Karpas-422 (cell line): ENCODE data around the gene HIBCH. TPM values are rescaled to one million over a fixed set of nuclear protein-coding genes. Genes with fewer than 3 reads are reported as not detected.
A peak's percentile ranks its signal among the peaks of the same experiment; 100 is the strongest.
"Not testable (repeated sequence)": the region's sequence is repeated elsewhere in the genome, so short reads cannot be mapped to it uniquely, and the experiment has no call there.

Experiments used
- DNase-seq: peaks from one replicate; pipeline ENCODE4 v3.0.0-alpha.2; 2015
- H2AFZ ChIP-seq: fragments of 200-600 bp; sonication (generic); 2 replicates; pipeline ENCODE4 v1.6.1; 2014; ENCODE audit warnings: antibody characterized with exemption, low read length, mixed read lengths
- H3K27ac ChIP-seq: fragments of 200-600 bp; sonication (generic); 2 replicates; pipeline ENCODE4 v1.5.1; 2014; ENCODE audit warnings: mild to moderate bottlenecking, low read length, moderate library complexity
- H3K27me3 ChIP-seq: fragments of 200-600 bp; sonication (generic); 2 replicates; pipeline ENCODE4 v1.6.1; 2014; ENCODE audit warnings: low read length, mixed read lengths
- H3K36me3 ChIP-seq: fragments of 200-600 bp; sonication (generic); 2 replicates; pipeline ENCODE4 v1.6.1; 2014; ENCODE audit warnings: low read length, mixed read lengths; ENCODE audit not compliant: insufficient read depth
- H3K4me1 ChIP-seq: fragments of 200-600 bp; sonication (generic); 2 replicates; pipeline ENCODE4 v1.6.1; 2014; ENCODE audit warnings: mild to moderate bottlenecking, low read length, mixed read lengths
- H3K4me2 ChIP-seq: fragments of 200-600 bp; sonication (generic); 2 replicates; pipeline ENCODE4 v1.6.1; 2014; ENCODE audit warnings: low read length, low read depth, mild to moderate bottlenecking; ENCODE audit not compliant: poor library complexity, severe bottlenecking
- H3K4me3 ChIP-seq: fragments of 200-600 bp; sonication (generic); 2 replicates; pipeline ENCODE4 v1.5.1; 2014; ENCODE audit warnings: mild to moderate bottlenecking, antibody characterized with exemption, low read length, mixed read lengths
- H3K79me2 ChIP-seq: fragments of 200-600 bp; sonication (generic); 2 replicates; pipeline ENCODE4 v1.6.1; 2014; ENCODE audit warnings: mild to moderate bottlenecking, low read length, mixed read lengths
- H3K9ac ChIP-seq: fragments of 200-600 bp; sonication (generic); 2 replicates; pipeline ENCODE4 v1.6.0; 2014; ENCODE audit warnings: low read length
- H3K9me2 ChIP-seq: fragments of 200-600 bp; sonication (generic), shearing (Covaris generic); replicated peaks from 2 replicates; pipeline ENCODE4 v1.6.0; 2014; ENCODE audit warnings: mild to moderate bottlenecking, low read length, moderate library complexity; ENCODE audit not compliant: insufficient read depth
- H3K9me3 ChIP-seq: fragments of 300-700, 200-600 bp; sonication (generic); 2 replicates; pipeline ENCODE4 v1.6.1; 2014; ENCODE audit warnings: low read length, mixed read lengths
- H4K20me1 ChIP-seq: fragments of 200-600 bp; sonication (generic); 2 replicates; pipeline ENCODE4 v1.6.1; 2014; ENCODE audit warnings: mild to moderate bottlenecking, antibody characterized with exemption, low read length, low read depth; ENCODE audit not compliant: insufficient read depth
- total RNA-seq: library from RNA; depleted of rRNA; stranded (reverse); fragments of >200 nt; shearing (Covaris generic); gene quantifications from 2 replicates; pipeline ENCODE4 v1.2.3, GENCODE V29; 2014; ENCODE audit warnings: low replicate concordance

The HIBCH gene
- total RNA-seq, 1 experiment from 2014 or later: 33.5 TPM

DNA sequence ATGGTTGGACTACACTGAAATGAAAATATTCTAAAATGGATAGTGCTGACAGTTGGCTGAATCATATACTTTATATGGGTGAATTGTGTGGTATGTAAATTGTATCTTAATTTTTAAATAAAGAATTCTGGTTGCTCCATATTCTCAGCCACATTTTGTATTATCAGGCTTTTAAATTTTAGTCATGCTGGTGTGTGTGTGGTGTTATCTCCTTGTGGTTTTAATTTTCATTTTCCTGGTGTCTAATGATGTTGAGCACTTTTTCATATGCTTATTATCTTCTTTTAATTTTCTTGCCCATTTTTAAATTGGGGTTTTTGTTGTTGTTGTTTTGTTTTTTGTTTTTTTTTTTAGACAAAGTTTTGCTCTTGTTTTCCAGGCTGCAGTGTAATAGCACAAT, 3.8 kb upstream of the HIBCH start:
- no peaks in the 10 kb centered on the region for H3K27me3 ChIP-seq
- no peaks in the 10 kb centered on the region for H3K9me2 ChIP-seq
- peaks cover 11% of the 10 kb centered on the region for H3K79me2 ChIP-seq
- H3K4me2 ChIP-seq: no peak overlapping the region
- H3K27ac ChIP-seq: no peak overlapping the region
- H2AFZ ChIP-seq: no peak overlapping the region
- H3K4me1 ChIP-seq: peaks cover 14% of the 10 kb centered on the region
- no peaks in the 10 kb centered on the region for H3K9me3 ChIP-seq
- H3K9ac ChIP-seq: no peak overlapping the region
- DNase-seq: no peak
- no peak overlapping the region for H3K4me3 ChIP-seq
- H3K36me3 ChIP-seq: no peaks in the 10 kb centered on the region
- no peaks in the 10 kb centered on the region for H4K20me1 ChIP-seq

DNA sequence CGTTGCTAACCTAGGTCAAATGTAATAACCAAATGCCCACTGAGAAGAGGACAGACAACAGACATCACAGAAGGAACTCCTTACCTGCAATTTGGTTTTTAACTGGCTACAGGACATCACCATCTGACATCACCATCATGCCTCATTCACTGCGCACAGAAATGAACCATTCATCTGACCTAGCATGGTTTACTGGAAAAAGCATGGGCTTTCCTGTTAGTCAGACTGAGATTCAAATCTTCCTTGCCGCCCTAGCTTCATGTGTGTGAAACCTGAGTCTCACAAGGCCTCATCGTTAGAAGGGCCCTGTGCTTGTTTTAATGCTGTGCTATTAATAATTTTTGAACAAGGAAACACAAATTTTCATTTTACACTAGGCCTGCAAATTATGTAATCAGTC, 1.1 kb upstream of the HIBCH start:
- no peak overlapping the region for H3K27ac ChIP-seq
- H3K9ac ChIP-seq: peak overlapping the region; percentile 71
- H3K4me2 ChIP-seq: peak overlapping the region; percentile 89

DNA sequence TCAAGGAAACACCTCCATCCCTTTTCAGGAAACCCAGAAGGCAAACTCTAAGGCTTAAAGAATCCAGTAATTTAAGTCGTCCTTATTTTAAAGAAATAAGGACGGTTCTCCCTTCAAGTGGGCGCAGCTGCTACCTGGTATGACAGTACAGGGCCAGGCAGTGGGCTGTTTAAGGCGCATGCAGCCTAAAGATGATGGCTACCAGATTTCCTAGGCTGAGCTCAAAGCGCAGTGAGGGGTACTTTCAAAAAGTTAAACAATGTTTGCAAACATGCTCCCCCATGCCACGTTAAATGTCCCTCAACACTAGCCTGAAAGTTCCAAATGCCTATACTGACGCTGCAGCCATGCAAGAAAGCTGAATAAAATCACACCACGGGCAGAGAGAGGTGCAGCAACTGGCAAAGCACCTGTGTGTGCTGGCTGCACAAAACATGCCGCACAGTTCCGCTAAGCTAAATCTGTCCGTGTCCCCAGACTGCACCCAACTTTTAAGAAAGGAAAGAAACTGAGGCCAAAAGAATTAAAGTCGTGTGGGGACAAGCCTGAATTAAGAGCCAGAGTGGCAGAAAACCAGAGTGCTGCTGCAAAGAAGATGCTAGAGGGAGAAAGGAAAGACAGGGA, 583 bp downstream of the HIBCH start:
- Histone ChIP-seq H3K79me2 (peaks cover 53% of the 10 kb centered on the region), H3K27ac (peak overlapping the region; percentile 56), H4K20me1 (no peaks in the 10 kb centered on the region), H3K36me3 (no peaks in the 10 kb centered on the region), H3K4me2 (peak overlapping the region; percentile 89), H3K4me1 (peaks cover 47% of the 10 kb centered on the region), H3K9me2 (no peaks in the 10 kb centered on the region), H3K9ac (peak overlapping the region; percentile 71), H2AFZ (peak overlapping the region; percentile 22), H3K9me3 (no peaks in the 10 kb centered on the region), H3K4me3 (peak overlapping the region; percentile 77), H3K27me3 (no peaks in the 10 kb centered on the region)
- DNase-seq: peak; percentile 77

More for the DNA sequence above, 1.1 kb upstream of the HIBCH start:
- Histone ChIP-seq H2AFZ (peak overlapping the region; percentile 68), H4K20me1 (no peaks in the 10 kb centered on the region), H3K36me3 (no peaks in the 10 kb centered on the region), H3K9me2 (no peaks in the 10 kb centered on the region), H3K27me3 (no peaks in the 10 kb centered on the region), H3K9me3 (no peaks in the 10 kb centered on the region), H3K79me2 (peaks cover 38% of the 10 kb centered on the region), H3K4me3 (peak overlapping the region; percentile 77), H3K4me1 (peaks cover 39% of the 10 kb centered on the region)
- no peak for DNase-seq

DNA sequence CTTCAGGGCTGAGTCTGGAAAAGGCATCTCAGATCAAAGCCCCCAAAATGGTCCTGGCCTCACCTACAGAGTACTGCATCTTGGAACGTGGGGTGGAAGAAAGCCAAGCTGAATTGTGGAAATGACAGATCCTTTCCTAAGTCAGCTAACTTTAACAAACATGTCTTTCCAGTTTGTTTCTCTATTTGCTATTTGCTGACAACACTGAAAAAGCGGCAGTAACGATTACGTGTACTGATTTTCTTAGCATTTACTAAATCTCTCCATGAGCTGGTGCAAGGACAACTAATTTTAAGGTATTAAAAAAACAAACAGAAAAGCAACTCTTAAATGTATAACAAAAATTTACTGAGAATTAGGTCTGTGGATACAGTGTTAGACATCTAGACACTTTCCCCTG, 1.1 kb downstream of the HIBCH start:
- Histone ChIP-seq H3K4me3 (peak overlapping the region; percentile 77), H3K36me3 (no peaks in the 10 kb centered on the region), H3K79me2 (peaks cover 58% of the 10 kb centered on the region), H4K20me1 (no peaks in the 10 kb centered on the region), H3K27ac (peak overlapping the region; percentile 56; the same call in 1 of the 2 replicates), H3K9me2 (no peaks in the 10 kb centered on the region), H3K4me2 (peak overlapping the region; percentile 89), H3K4me1 (peaks cover 47% of the 10 kb centered on the region), H3K9ac (peak overlapping the region; percentile 71), H3K9me3 (no peaks in the 10 kb centered on the region), H3K27me3 (no peaks in the 10 kb centered on the region), H2AFZ (no peak overlapping the region)
- no peak for DNase-seq

DNA sequence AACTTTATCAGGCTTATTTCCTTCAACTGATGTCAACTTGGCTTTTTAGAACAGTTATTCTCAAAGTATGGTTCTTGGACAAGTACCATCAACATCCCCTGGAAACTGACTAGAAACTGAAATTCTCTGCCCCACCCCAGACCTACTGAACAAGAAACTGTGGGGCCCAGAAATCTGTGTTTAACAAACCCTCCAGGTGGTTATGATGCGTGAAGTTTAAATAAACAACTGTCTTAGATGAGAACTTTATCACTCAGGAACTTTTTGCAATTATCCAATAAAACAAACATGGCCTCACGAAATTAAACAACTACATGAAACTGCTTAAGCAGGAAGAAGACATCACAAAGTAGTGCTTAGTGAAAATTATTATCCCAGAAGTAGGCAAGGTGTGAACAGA, 4.4 kb downstream of the HIBCH start:
- H3K9me3 ChIP-seq: no peaks in the 10 kb centered on the region
- peaks cover 6% of the 10 kb centered on the region; the same call in 1 of the 2 replicates for H3K36me3 ChIP-seq
- no peak overlapping the region for H2AFZ ChIP-seq
- no peaks in the 10 kb centered on the region for H3K9me2 ChIP-seq
- no peak overlapping the region for H3K9ac ChIP-seq
- no peak overlapping the region for H3K27ac ChIP-seq
- H3K79me2 ChIP-seq: peaks cover 90% of the 10 kb centered on the region
- no peak overlapping the region for H3K4me3 ChIP-seq
- H3K4me1 ChIP-seq: peaks cover 39% of the 10 kb centered on the region
- H3K4me2 ChIP-seq: peak overlapping the region; percentile 20
- no peak for DNase-seq
- no peaks in the 10 kb centered on the region for H3K27me3 ChIP-seq
- H4K20me1 ChIP-seq: no peaks in the 10 kb centered on the region

DNA sequence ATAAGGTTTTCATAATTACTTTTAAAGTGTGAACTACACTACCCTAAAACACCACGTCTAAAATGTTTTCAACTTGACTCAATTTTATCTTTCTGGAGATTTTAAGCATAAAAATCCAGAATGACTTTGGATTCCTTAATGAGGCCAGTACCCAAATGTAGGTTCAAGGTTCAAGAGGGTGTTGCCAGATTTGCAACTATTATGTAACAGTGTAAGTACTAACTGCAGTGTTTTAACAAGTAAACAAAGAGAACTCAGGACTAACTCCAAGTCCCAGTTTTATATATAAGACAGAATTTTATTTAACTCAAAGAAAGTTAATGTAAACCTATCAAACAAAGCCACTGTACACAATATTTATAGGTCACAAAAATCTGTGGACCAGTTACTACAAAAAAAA, 5.7 kb downstream of the HIBCH start:
- Histone ChIP-seq H3K9me3 (no peaks in the 10 kb centered on the region), H2AFZ (no peak overlapping the region), H3K36me3 (peaks cover 12% of the 10 kb centered on the region; the same call in 1 of the 2 replicates), H3K4me2 (no peak overlapping the region), H3K4me1 (peaks cover 35% of the 10 kb centered on the region), H3K27me3 (no peaks in the 10 kb centered on the region), H3K79me2 (peaks cover 92% of the 10 kb centered on the region), H4K20me1 (no peaks in the 10 kb centered on the region), H3K27ac (no peak overlapping the region), H3K9ac (no peak overlapping the region), H3K4me3 (no peak overlapping the region), H3K9me2 (no peaks in the 10 kb centered on the region)
- no peak for DNase-seq

DNA sequence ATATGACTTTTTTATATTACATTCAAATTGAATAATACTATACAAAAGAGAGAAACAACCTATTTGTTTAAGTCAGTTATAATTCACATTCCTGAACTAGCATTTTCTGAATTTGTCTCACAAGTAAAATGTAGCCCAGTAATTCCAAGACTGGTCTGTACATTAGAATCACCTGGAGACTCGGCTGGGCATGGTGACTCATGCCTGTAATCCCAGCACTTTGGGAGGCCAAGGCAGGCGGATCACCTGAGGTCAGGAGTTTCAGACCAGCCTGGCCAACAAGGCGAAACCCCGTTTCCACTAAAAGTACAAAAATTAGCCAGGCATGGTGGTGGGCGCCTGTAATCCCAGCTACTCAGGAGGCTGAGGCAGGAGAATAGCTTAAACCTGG, 7.0 kb downstream of the HIBCH start:
- H3K4me2 ChIP-seq, DNase-seq: not testable (repeated sequence)

DNA sequence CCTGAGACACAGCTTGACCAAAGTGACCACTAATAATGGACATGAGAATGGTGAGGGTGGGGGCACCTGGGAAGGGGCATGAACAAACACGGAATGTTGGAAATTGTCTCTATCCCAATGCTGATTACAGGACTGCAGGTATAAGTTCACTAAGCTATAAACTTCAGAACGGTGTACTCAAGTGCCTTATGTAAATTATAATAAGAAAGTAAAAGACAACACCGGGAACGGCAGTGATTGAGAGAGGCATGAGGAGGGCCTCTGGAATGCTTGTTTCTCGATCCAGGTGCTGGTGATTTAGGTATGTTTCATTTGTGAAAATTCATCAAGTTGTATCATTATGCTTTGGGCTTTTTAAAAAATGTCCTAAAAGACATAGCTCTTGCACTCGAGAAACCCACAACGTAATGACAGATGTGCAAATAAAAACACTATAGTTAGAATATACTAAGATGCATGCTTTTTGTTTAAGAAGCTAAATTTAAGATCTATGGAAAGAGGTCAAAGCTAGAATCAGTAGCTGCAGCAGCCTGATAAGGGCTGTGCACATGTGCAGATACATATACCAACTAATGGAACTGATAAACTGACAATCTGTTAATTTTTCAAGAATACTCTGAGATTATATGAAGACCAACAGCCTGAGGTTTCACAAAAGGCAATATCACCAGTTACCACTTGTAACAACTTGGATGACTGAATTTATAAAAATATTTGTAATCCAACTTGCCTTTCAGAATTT, 7.6 kb downstream of the HIBCH start:
- no peak overlapping the region for H3K9ac ChIP-seq
- no peaks in the 10 kb centered on the region for H3K9me3 ChIP-seq
- no peaks in the 10 kb centered on the region for H3K9me2 ChIP-seq
- H3K36me3 ChIP-seq: peaks cover 21% of the 10 kb centered on the region; the same call in 1 of the 2 replicates
- H4K20me1 ChIP-seq: no peaks in the 10 kb centered on the region
- H3K79me2 ChIP-seq: peaks cover 92% of the 10 kb centered on the region
- no peaks in the 10 kb centered on the region for H3K27me3 ChIP-seq
- H3K4me3 ChIP-seq: no peak overlapping the region
- H3K27ac ChIP-seq: no peak overlapping the region
- no peak overlapping the region for H3K4me2 ChIP-seq
- DNase-seq: no peak
- H2AFZ ChIP-seq: no peak overlapping the region
- peaks cover 20% of the 10 kb centered on the region for H3K4me1 ChIP-seq

More for the DNA sequence above, 7.0 kb downstream of the HIBCH start:
- H3K4me1 ChIP-seq: peaks cover 25% of the 10 kb centered on the region
- not testable (repeated sequence) for H3K27ac ChIP-seq, H3K4me3 ChIP-seq, H3K9ac ChIP-seq, H3K9me2 ChIP-seq, H3K9me3 ChIP-seq, H4K20me1 ChIP-seq, H3K27me3 ChIP-seq, H2AFZ ChIP-seq
- peaks cover 21% of the 10 kb centered on the region; the same call in 1 of the 2 replicates for H3K36me3 ChIP-seq
- peaks cover 92% of the 10 kb centered on the region for H3K79me2 ChIP-seq
